Measurements from ENCODE around the gene NLRC3.
A peak's percentile ranks its signal among the peaks of the same experiment; 100 is the strongest.
"Not testable (repeated sequence)": the region's sequence is repeated elsewhere in the genome, so short reads cannot be mapped to it uniquely, and the experiment has no call there.

Gene NLRC3

GRCh38 chr16:3509470-3509928 lies 67.7 kb downstream of the NLRC3 start:
- peak; percentile 63 for DNase-seq

- no peak for DNase-seq
These were observed 68.5 kb downstream of the NLRC3 start for GRCh38 chr16:3508736-3509135.

GRCh38 chr16:3503523-3503922 lies 73.7 kb downstream of the NLRC3 start:
- DNase-seq: no peak

GRCh38 chr16:3501783-3502400 lies 75.3 kb downstream of the NLRC3 start:
- no peak for DNase-seq

- DNase-seq: not testable (repeated sequence)
These were observed 75.8 kb downstream of the NLRC3 start for GRCh38 chr16:3501412-3501761.

- no peak for DNase-seq
These were observed 78.2 kb downstream of the NLRC3 start for GRCh38 chr16:3498988-3499387.

GRCh38 chr16:3497771-3498170 lies 79.4 kb downstream of the NLRC3 start:
- DNase-seq: no peak

GRCh38 chr16:3496386-3496785 lies 80.8 kb downstream of the NLRC3 start:
- no peak for DNase-seq

GRCh38 chr16:3495176-3495575 lies 82.0 kb downstream of the NLRC3 start, which contains the start of gene C16orf90:
Gene C16orf90, minus strand, starts transcription at chr16:3495489. Its CDS starts 68 bp downstream, at chr16:3495421.
- DNase-seq: no peak

GRCh38 chr16:3494386-3494973 lies 82.7 kb downstream of the NLRC3 start:
- no peak for DNase-seq

- DNase-seq: no peak
These were observed 84.8 kb downstream of the NLRC3 start for GRCh38 chr16:3492356-3492755.

- peak; percentile 19 for DNase-seq
These were observed 86.1 kb downstream of the NLRC3 start for GRCh38 chr16:3490911-3491629.

All from DMS79 (cell line).